ENCODE measurements around the gene EFCAB6.

EFCAB6 gene

GRCh38 chr22:43827003-43827735 lies 15.1 kb upstream of the EFCAB6 start:
- no peak for DNase-seq (ENCODE audit: low read depth)
- TF ChIP-seq CTCF (IDR thresholded peaks at IDR 0.05; ENCODE audit: control insufficient read depth, insufficient read depth, low read depth, low read length, missing control alignments) = no peak
- H3K4me3 ChIP-seq (ENCODE audit: control insufficient read depth, low read depth, low read length) = peak overlapping the region; percentile 24

- H3K4me3 ChIP-seq (ENCODE audit: control insufficient read depth, low read depth, low read length) = peak overlapping the region; percentile 24
- DNase-seq (ENCODE audit: low read depth) = peak; percentile 39
- peak; percentile 56 for TF ChIP-seq CTCF (IDR thresholded peaks at IDR 0.05; ENCODE audit: control insufficient read depth, insufficient read depth, low read depth, low read length, missing control alignments)
These were observed 14.3 kb upstream of the EFCAB6 start for GRCh38 chr22:43826142-43827002.

GRCh38 chr22:43825651-43826050 lies 13.5 kb upstream of the EFCAB6 start:
- DNase-seq (ENCODE audit: low read depth) = no peak
- H3K4me3 ChIP-seq (ENCODE audit: control insufficient read depth, low read depth, low read length) = no peak overlapping the region
- no peak for TF ChIP-seq CTCF (IDR thresholded peaks at IDR 0.05; ENCODE audit: control insufficient read depth, insufficient read depth, low read depth, low read length, missing control alignments)

GRCh38 chr22:43824724-43825420 lies 12.8 kb upstream of the EFCAB6 start:
- TF ChIP-seq CTCF (IDR thresholded peaks at IDR 0.05; ENCODE audit: control insufficient read depth, insufficient read depth, low read depth, low read length, missing control alignments) = no peak
- DNase-seq (ENCODE audit: low read depth) = no peak
- no peak overlapping the region for H3K4me3 ChIP-seq (ENCODE audit: control insufficient read depth, low read depth, low read length)

GRCh38 chr22:43823911-43824665 lies 12.0 kb upstream of the EFCAB6 start:
- no peak overlapping the region for H3K4me3 ChIP-seq (ENCODE audit: control insufficient read depth, low read depth, low read length)
- no peak for DNase-seq (ENCODE audit: low read depth)
- TF ChIP-seq CTCF (IDR thresholded peaks at IDR 0.05; ENCODE audit: control insufficient read depth, insufficient read depth, low read depth, low read length, missing control alignments) = no peak
